ENCODE results near the gene PTPRN2.

DNA sequence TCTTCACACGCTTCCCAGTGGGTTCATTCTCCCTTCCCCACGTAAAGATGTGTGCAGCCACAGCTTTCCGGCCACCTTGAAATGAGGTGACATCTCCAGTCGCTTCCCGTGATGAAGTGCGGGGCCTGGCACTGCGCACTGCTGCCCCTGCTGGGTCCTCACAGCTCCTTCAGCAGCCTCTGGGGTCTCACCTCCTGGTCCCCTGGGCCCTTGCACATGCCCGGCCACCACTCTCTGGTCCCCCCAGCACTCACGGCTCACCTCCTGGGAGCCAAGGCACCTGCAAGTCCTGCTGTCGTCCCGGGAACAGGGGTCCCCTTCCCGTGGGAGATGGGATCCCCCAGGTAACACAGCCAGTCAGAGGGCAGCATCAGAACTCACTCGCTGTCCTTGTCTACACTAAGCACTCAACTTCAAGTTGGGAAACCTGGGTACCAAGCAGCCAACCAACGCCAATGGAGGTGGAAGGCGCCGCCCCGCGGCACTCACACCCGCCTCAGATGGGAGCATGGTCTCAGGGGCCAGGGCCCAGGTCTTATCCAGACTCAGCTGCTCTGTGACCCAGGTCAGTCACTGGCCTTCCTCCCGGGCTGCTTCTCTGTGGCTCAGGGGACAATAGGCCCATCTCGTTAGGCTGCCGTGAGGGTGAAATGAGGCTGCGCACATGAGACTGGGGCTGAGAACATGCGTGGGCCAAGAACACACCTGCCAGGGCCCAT lies 176.2 kb downstream of the PTPRN2 start:
- TF ChIP-seq, protein P1, sequence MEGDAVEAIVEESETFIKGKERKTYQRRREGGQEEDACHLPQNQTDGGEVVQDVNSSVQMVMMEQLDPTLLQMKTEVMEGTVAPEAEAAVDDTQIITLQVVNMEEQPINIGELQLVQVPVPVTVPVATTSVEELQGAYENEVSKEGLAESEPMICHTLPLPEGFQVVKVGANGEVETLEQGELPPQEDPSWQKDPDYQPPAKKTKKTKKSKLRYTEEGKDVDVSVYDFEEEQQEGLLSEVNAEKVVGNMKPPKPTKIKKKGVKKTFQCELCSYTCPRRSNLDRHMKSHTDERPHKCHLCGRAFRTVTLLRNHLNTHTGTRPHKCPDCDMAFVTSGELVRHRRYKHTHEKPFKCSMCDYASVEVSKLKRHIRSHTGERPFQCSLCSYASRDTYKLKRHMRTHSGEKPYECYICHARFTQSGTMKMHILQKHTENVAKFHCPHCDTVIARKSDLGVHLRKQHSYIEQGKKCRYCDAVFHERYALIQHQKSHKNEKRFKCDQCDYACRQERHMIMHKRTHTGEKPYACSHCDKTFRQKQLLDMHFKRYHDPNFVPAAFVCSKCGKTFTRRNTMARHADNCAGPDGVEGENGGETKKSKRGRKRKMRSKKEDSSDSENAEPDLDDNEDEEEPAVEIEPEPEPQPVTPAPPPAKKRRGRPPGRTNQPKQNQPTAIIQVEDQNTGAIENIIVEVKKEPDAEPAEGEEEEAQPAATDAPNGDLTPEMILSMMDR (conservative IDR thresholded peaks at IDR 0.05; ENCODE audit: low read depth, low read length): no peak
- no peak for TF ChIP-seq EZH2 (IDR thresholded peaks at IDR 0.05; ENCODE audit: borderline replicate concordance, low read depth, low read length, poor library complexity, severe bottlenecking)

All from A673 (cell line).